ENCODE measurements around the gene RBM3. TPM values are rescaled to one million over a fixed set of nuclear protein-coding genes. Genes with fewer than 3 reads are reported as not detected.

Gene RBM3
- polyA plus RNA-seq, 1 of the 3 experiments (the other 2 are of a cell fraction) = 183 TPM

- no peaks in the 10 kb centered on the region for H3F3A ChIP-seq (replicated peaks; ENCODE audit: insufficient read depth)
- H3K9me3 ChIP-seq = no peaks in the 10 kb centered on the region
- no peak for DNase-seq
- ChIA-PET CTCF (no interaction called here), POLR2A (no interaction called here)
- no peak overlapping the region for H3K9ac ChIP-seq
- H3K4me1 ChIP-seq (ENCODE audit: control insufficient read depth in 1 of 2, insufficient read depth in 2 of 2, low read depth in 1 of 2, low read length in 1 of 2) = no peaks in the 10 kb centered on the region
- WGBS (ENCODE audit: low lambda C conversion rate) = 4% methylated on average over 2 of the region's 2 CpGs
- no peak overlapping the region for H3K4me2 ChIP-seq
- H3K36me3 ChIP-seq (replicated peaks in 1 of 2; ENCODE audit: control insufficient read depth in 1 of 2, insufficient read depth in 2 of 2, low read length in 1 of 2) = no peaks in the 10 kb centered on the region
- no peak overlapping the region for H2AFZ ChIP-seq (ENCODE audit: low read depth)
- no peak overlapping the region for H3K4me3 ChIP-seq (ENCODE audit: low read depth in 2 of 2, low read length in 1 of 2)
- TF ChIP-seq FOXJ3 (CRISPR knock-in tag; IDR thresholded peaks at IDR 0.05) (no peak), EP300 (IDR thresholded peaks at IDR 0.05; ENCODE audit: borderline replicate concordance in 1 of 2, low read depth in 1 of 2, low read length in 1 of 2) (no peak), GATA2 (CRISPR knock-in tag; IDR thresholded peaks at IDR 0.05) (no peak), FOXM1 (IDR thresholded peaks at IDR 0.05; ENCODE audit: low read depth) (no peak), RAD21 (IDR thresholded peaks at IDR 0.05; ENCODE audit: low read length) (no peak), ELF1 (IDR thresholded peaks at IDR 0.05) (no peak), SMC3 (IDR thresholded peaks at IDR 0.05; ENCODE audit: low read depth, low read length) (no peak), RFX5 (IDR thresholded peaks at IDR 0.05; ENCODE audit: low read length) (no peak), SIN3A (IDR thresholded peaks at IDR 0.05; ENCODE audit: borderline replicate concordance, low read depth, low read length) (no peak), RCOR1 (IDR thresholded peaks at IDR 0.05; ENCODE audit: low read length) (no peak), FOSL2 (IDR thresholded peaks at IDR 0.05; ENCODE audit: borderline replicate concordance, low read depth) (no peak), ZBTB33 (IDR thresholded peaks at IDR 0.05; ENCODE audit: borderline replicate concordance, low read depth) (no peak), JUND (IDR thresholded peaks at IDR 0.05) (no peak), TEAD4 (IDR thresholded peaks at IDR 0.05; ENCODE audit: borderline replicate concordance, insufficient read depth) (no peak), PBX3 (IDR thresholded peaks at IDR 0.05) (no peak), TCF12 (IDR thresholded peaks at IDR 0.05) (no peak)
- TF ChIP-seq, protein P1, sequence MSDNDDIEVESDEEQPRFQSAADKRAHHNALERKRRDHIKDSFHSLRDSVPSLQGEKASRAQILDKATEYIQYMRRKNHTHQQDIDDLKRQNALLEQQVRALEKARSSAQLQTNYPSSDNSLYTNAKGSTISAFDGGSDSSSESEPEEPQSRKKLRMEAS (IDR thresholded peaks at IDR 0.05; ENCODE audit: low read depth) = no peak
- H4K20me1 ChIP-seq (ENCODE audit: insufficient read depth) = no peaks in the 10 kb centered on the region
- no peaks in the 10 kb centered on the region; the same call in 1 of the 2 replicates for H3K27me3 ChIP-seq (ENCODE audit: insufficient read depth)
- H3K9me2 ChIP-seq = no peaks in the 10 kb centered on the region
- H3K27ac ChIP-seq (ENCODE audit: low read depth in 2 of 2, low read length in 1 of 2) = no peak overlapping the region
- H3K79me2 ChIP-seq (ENCODE audit: insufficient read depth) = no peaks in the 10 kb centered on the region
Observed at GRCh38 chrX:48611703-48612102, 37.4 kb downstream of the RBM3 start.

Measured in SK-N-SH (cell line).